Esophagus muscularis mucosa (tissue), 3 donors: Measurements from ENCODE around the gene FAM78B.

Experiments
- POLR2AphosphoS5 ChIP-seq, 2 donors: sonication (generic); formaldehyde crosslinking; IDR thresholded peaks; one replicate each; pipeline ENCODE4 v1.6.1; 2017; ENCODE audit warnings: antibody characterized with exemption in 2 of 2
- TF ChIP-seq, protein P1 (sequence below), 3 experiments: fragments of 200-600 bp in 2 of 3; fragments of 450-650 bp in 1 of 3; sonication (generic) in 2 of 3; IDR thresholded peaks; one replicate each; pipeline ENCODE4 v1.5.1; 2017 to 2019; ENCODE audit warnings: antibody characterized with exemption in 3 of 3, mild to moderate bottlenecking in 2 of 3, moderate library complexity in 1 of 3

DNA sequence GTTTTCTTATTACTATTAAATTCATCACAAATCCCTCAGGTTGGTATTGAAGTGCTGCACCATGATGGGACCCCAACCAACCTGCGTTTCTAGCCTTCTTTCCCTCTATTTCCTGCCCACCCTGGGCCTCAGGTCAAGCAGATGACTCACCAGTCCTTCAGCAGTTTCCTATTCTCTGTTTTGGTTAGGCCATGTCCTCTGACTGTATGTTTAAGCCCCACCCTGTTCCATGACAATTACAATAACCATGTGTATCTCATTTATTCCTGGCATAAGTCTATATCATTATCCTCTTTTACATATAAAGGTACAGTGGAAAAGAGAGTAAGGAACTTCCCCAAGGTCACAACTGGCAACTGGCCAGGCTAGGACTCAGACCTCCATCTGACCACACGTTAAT is 5.3 kb upstream of the FAM78B start:
- TF ChIP-seq, protein P1, sequence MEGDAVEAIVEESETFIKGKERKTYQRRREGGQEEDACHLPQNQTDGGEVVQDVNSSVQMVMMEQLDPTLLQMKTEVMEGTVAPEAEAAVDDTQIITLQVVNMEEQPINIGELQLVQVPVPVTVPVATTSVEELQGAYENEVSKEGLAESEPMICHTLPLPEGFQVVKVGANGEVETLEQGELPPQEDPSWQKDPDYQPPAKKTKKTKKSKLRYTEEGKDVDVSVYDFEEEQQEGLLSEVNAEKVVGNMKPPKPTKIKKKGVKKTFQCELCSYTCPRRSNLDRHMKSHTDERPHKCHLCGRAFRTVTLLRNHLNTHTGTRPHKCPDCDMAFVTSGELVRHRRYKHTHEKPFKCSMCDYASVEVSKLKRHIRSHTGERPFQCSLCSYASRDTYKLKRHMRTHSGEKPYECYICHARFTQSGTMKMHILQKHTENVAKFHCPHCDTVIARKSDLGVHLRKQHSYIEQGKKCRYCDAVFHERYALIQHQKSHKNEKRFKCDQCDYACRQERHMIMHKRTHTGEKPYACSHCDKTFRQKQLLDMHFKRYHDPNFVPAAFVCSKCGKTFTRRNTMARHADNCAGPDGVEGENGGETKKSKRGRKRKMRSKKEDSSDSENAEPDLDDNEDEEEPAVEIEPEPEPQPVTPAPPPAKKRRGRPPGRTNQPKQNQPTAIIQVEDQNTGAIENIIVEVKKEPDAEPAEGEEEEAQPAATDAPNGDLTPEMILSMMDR (IDR thresholded peaks at IDR 0.05), result no peak
- no peak for TF ChIP-seq POLR2AphosphoS5 (IDR thresholded peaks at IDR 0.05)
